WTC11 (cell line): Measurements from ENCODE around the gene GET4. TPM values are rescaled to one million over a fixed set of nuclear protein-coding genes. Genes with fewer than 3 reads are reported as not detected.

Experiments
- ATAC-seq: fragments of 200-7000 bp; cut with Tn5 transposase; 2 replicates; pipeline ENCODE4 v1.10.0; 2021; ENCODE audit warnings: mild to moderate bottlenecking, moderate library complexity
- CTCF ChIA-PET: fragments of 300-600 bp; sonication (Branson Sonifier 250); formaldehyde crosslinking; loops from one replicate; lab custom pipeline; 2021; ENCODE audit warnings: antibody characterized with exemption; lab: Charles Lee
- POLR2A ChIA-PET: fragments of 350-600 bp; sonication (Branson Sonifier 250); formaldehyde crosslinking; loops from one replicate; lab custom pipeline; 2021; ENCODE audit warnings: antibody characterized with exemption; lab: Charles Lee
- DNase-seq: peaks from one replicate; pipeline ENCODE4 v3.0.0; 2021; ENCODE audit warnings: low spot score
- H3K27ac Mint-ChIP-seq: 2 replicates; pipeline ENCODE4 v1.8.0; 2021; ENCODE audit warnings: mixed read lengths
- H3K27me3 Mint-ChIP-seq: 2 replicates; pipeline ENCODE4 v1.8.0; 2021; ENCODE audit warnings: low read depth, mild to moderate bottlenecking, moderate library complexity, mixed read lengths
- H3K36me3 Mint-ChIP-seq: 2 replicates; pipeline ENCODE4 v1.8.0; 2021; ENCODE audit warnings: mixed read lengths
- H3K4me1 Mint-ChIP-seq: 2 replicates; pipeline ENCODE4 v1.8.0; 2022; ENCODE audit warnings: mixed read lengths
- H3K4me3 Mint-ChIP-seq: 2 replicates; pipeline ENCODE4 v1.8.0; 2021; ENCODE audit warnings: mild to moderate bottlenecking, moderate library complexity, mixed read lengths
- H3K9me3 Mint-ChIP-seq: 2 replicates; pipeline ENCODE4 v1.8.0; 2021; ENCODE audit warnings: mixed read lengths
- ATF1 ChIP-seq: sonication (generic); formaldehyde crosslinking; IDR thresholded peaks from 2 replicates; pipeline ENCODE4 v1.8.1; 2023; ENCODE audit warnings: mild to moderate bottlenecking, moderate library complexity, missing genetic modification reagents
- CREB1 ChIP-seq: sonication (generic); formaldehyde crosslinking; IDR thresholded peaks from 2 replicates; pipeline ENCODE4 v1.8.0; 2023; ENCODE audit warnings: mild to moderate bottlenecking, missing genetic modification reagents
- GRHL2 ChIP-seq: fragments of 250-450 bp; sonication (Bioruptor Pico); IDR thresholded peaks from 2 replicates; pipeline ENCODE4 v1.8.0; 2022; ENCODE audit warnings: mild to moderate bottlenecking, moderate library complexity; ENCODE audit not compliant: insufficient replicate concordance, severe bottlenecking
- IRF2 ChIP-seq: sonication (generic); formaldehyde crosslinking; IDR thresholded peaks from 2 replicates; pipeline ENCODE4 v1.8.0; 2022; ENCODE audit warnings: low read depth, missing genetic modification reagents, borderline replicate concordance
- JUN ChIP-seq: sonication (generic); formaldehyde crosslinking; IDR thresholded peaks from 2 replicates; pipeline ENCODE4 v1.8.0; 2023; ENCODE audit warnings: mild to moderate bottlenecking, missing genetic modification reagents
- NFYB ChIP-seq: sonication (generic); formaldehyde crosslinking; conservative IDR thresholded peaks from 2 replicates; pipeline ENCODE4 v1.8.0; 2022; ENCODE audit warnings: low read depth, missing genetic modification reagents
- TCF7 ChIP-seq: sonication (generic); formaldehyde crosslinking; IDR thresholded peaks from 2 replicates; pipeline ENCODE4 v1.8.0; 2022; ENCODE audit warnings: mild to moderate bottlenecking, low read depth, missing genetic modification reagents, moderate library complexity
- TP53 ChIP-seq: sonication (generic); formaldehyde crosslinking; IDR thresholded peaks from 2 replicates; pipeline ENCODE4 v1.8.1; 2023; ENCODE audit warnings: mild to moderate bottlenecking, missing genetic modification reagents
- ZNF219 ChIP-seq: sonication (generic); formaldehyde crosslinking; IDR thresholded peaks from 2 replicates; pipeline ENCODE4 v1.8.0; 2023; ENCODE audit warnings: missing genetic modification reagents, mild to moderate bottlenecking, borderline replicate concordance
- ZNF232 ChIP-seq: sonication (generic); formaldehyde crosslinking; IDR thresholded peaks from 2 replicates; pipeline ENCODE4 v1.8.0; 2022; ENCODE audit warnings: mild to moderate bottlenecking, missing genetic modification reagents
- ZNF671 ChIP-seq: fragments of 250-450 bp; sonication (Bioruptor Pico); IDR thresholded peaks from 2 replicates; pipeline ENCODE4 v1.8.0; 2021; ENCODE audit warnings: mild to moderate bottlenecking
- total RNA-seq: library from RNA; stranded (reverse); gene quantifications from 3 replicates; pipeline ENCODE4 v1.2.3, GENCODE V29; 2021
- TF ChIP-seq, protein P1 (sequence below): sonication (generic); formaldehyde crosslinking; IDR thresholded peaks from 2 replicates; pipeline ENCODE4 v1.8.1; 2023; ENCODE audit warnings: mild to moderate bottlenecking, missing genetic modification reagents, moderate library complexity
- TF ChIP-seq, protein P2 (sequence below): fragments of 200-600 bp; IDR thresholded peaks from 2 replicates; pipeline ENCODE4 v1.8.0; 2022; ENCODE audit warnings: antibody characterized with exemption
- TF ChIP-seq, protein P3 (sequence below): fragments of 250-450 bp; sonication (Bioruptor Pico); IDR thresholded peaks from 2 replicates; pipeline ENCODE4 v1.9.0; 2021; ENCODE audit warnings: moderate library complexity, mild to moderate bottlenecking, inconsistent platforms, borderline replicate concordance
- TF ChIP-seq, protein P4 (sequence below): fragments of 250-450 bp; sonication (Bioruptor Pico); IDR thresholded peaks from 2 replicates; pipeline ENCODE4 v1.9.0; 2021; ENCODE audit warnings: mild to moderate bottlenecking, borderline replicate concordance
- TF ChIP-seq, protein P5 (sequence below): fragments of 250-450 bp; sonication (Bioruptor Pico); IDR thresholded peaks from 2 replicates; pipeline ENCODE4 v1.9.0; 2021; ENCODE audit warnings: mild to moderate bottlenecking
- TF ChIP-seq, protein P6 (sequence below): fragments of 250-450 bp; sonication (Bioruptor Pico); IDR thresholded peaks from 2 replicates; pipeline ENCODE4 v1.8.0; 2021; ENCODE audit warnings: mild to moderate bottlenecking
- TF ChIP-seq, protein P7 (sequence below): sonication (generic); formaldehyde crosslinking; IDR thresholded peaks from 2 replicates; pipeline ENCODE4 v1.8.1; 2022; ENCODE audit warnings: missing genetic modification reagents, borderline replicate concordance

GET4 gene
- total RNA-seq, 1 experiment from 2014 or later, result 73.0 TPM

DNA sequence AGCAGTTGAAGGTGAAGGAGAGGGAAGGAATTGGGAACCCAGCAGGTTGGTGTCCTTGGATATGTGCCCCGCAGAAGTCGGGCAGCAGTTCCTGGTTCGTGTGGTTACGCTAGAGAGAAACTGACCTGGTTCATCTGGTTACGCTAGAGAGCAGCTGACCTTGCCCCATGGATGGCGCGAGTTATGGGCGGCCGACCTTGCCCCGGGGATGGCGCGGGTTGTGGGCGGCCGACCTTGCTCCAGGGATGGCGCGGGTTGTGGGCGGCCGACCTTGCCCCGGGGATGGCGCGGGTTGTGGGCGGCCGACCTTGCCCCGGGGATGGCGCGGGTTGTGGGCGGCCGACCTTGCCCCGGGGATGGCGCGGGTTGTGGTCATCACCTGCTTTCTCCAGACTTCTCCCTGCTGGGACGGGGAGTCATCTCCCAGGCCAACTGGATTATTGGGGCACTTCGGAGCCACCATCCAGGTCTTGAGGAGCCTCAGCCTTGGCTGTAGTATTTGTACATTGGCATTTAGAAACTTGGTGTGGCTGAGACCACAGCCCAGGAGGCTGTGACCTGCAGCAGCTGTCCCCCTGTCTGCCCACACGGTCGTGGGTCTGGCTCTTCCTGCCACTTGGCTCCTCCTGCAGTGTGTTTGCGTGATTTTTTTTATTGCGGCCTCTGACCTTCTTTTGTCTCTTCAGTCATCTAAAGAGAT is 6.1 kb downstream of the GET4 start:
- DNase-seq (no peak), ATAC-seq (no peak)
- ChIA-PET CTCF (interaction anchor here (1.3 kb wide), 1 partner anchor 9 kb away, joined by 5 read pairs; no protein-coding TSS in a partner anchor), POLR2A (no interaction called here)
- peaks cover 7% of the 10 kb centered on the region for H3K36me3 Mint-ChIP-seq
- TF ChIP-seq, protein P1, sequence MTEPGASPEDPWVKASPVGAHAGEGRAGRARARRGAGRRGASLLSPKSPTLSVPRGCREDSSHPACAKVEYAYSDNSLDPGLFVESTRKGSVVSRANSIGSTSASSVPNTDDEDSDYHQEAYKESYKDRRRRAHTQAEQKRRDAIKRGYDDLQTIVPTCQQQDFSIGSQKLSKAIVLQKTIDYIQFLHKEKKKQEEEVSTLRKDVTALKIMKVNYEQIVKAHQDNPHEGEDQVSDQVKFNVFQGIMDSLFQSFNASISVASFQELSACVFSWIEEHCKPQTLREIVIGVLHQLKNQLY (CRISPR knock-in tag), result no peak
- no peak for TF ChIP-seq CREB1 (CRISPR knock-in tag)
- no peak for TF ChIP-seq IRF2 (CRISPR knock-in tag)
- no peak for TF ChIP-seq JUN (CRISPR knock-in tag)
- H3K4me1 Mint-ChIP-seq, result peaks cover 8% of the 10 kb centered on the region
- H3K4me3 Mint-ChIP-seq, result no peak overlapping the region
- H3K27me3 Mint-ChIP-seq, result no peaks in the 10 kb centered on the region
- no peaks in the 10 kb centered on the region for H3K9me3 Mint-ChIP-seq
- peak overlapping the region; percentile 78; the same call in 1 of the 2 replicates for H3K27ac Mint-ChIP-seq

DNA sequence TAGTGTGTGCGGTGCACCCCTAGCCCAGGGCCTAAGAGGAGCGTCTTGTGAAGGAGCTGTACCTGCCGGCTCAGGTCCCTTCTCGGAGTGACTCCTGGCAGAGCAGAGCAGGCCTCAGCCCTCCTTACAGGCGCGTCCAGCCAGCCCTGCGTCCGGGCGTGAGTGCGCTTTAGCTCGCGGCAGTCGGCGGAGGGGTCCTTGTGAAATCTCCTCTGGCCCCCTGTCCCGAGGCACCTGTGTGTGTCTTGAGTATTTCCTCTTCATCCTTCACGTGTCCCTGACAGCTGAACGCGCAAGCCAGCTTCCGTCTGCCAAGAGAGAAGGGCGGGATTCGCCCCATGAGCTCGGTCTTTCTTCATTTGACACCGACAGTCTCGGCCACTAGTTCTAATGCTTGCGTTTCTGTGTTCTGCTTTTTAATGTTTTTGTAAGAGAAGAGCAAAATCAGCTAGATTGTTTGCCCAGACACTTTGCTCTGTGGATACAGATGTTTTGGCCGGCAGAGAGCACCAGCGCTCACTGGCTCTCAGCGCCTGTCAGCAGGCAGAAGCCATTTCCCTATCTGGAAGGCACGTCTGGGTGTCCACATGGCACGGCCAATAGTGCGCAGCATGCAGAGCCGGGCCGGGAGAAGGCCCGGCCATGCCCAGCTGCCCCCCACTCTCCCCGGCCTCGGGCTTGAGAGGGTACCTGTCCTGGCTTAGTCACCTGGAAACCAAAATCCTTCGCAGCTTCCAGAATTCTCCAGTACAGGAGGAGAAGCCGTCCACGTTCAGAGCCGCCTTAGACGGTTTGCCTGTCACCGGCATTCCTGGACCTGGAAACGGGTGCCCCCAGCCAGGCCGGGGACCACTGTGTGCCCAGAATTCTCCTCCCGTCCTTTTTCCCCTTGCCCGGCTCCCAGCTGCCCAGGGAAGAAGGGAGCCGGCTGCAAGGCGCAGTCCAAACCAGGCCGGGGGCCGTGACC is 7.0 kb downstream of the GET4 start:
- no peaks in the 10 kb centered on the region for H3K9me3 Mint-ChIP-seq
- peaks cover 14% of the 10 kb centered on the region for H3K36me3 Mint-ChIP-seq
- ChIA-PET CTCF (interaction anchor here (1.3 kb wide), 1 partner anchor 10 kb away, joined by 5 read pairs; no protein-coding TSS in a partner anchor), POLR2A (no interaction called here)
- no peak overlapping the region for H3K4me3 Mint-ChIP-seq
- ATAC-seq (no peak), DNase-seq (no peak)
- peaks cover 4% of the 10 kb centered on the region for H3K4me1 Mint-ChIP-seq
- H3K27me3 Mint-ChIP-seq, result no peaks in the 10 kb centered on the region
- peak overlapping the region; percentile 78; the same call in 1 of the 2 replicates for H3K27ac Mint-ChIP-seq
- TF ChIP-seq TCF7 (CRISPR knock-in tag) (no peak), ZNF671 (CRISPR knock-in tag) (no peak), ZNF232 (CRISPR knock-in tag) (no peak), ZNF219 (CRISPR knock-in tag) (no peak), NFYB (CRISPR knock-in tag) (no peak), ATF1 (no peak), TP53 (CRISPR knock-in tag) (no peak), GRHL2 (CRISPR knock-in tag) (no peak)
- TF ChIP-seq, protein P2, sequence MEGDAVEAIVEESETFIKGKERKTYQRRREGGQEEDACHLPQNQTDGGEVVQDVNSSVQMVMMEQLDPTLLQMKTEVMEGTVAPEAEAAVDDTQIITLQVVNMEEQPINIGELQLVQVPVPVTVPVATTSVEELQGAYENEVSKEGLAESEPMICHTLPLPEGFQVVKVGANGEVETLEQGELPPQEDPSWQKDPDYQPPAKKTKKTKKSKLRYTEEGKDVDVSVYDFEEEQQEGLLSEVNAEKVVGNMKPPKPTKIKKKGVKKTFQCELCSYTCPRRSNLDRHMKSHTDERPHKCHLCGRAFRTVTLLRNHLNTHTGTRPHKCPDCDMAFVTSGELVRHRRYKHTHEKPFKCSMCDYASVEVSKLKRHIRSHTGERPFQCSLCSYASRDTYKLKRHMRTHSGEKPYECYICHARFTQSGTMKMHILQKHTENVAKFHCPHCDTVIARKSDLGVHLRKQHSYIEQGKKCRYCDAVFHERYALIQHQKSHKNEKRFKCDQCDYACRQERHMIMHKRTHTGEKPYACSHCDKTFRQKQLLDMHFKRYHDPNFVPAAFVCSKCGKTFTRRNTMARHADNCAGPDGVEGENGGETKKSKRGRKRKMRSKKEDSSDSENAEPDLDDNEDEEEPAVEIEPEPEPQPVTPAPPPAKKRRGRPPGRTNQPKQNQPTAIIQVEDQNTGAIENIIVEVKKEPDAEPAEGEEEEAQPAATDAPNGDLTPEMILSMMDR, result no peak
- TF ChIP-seq, protein P3, sequence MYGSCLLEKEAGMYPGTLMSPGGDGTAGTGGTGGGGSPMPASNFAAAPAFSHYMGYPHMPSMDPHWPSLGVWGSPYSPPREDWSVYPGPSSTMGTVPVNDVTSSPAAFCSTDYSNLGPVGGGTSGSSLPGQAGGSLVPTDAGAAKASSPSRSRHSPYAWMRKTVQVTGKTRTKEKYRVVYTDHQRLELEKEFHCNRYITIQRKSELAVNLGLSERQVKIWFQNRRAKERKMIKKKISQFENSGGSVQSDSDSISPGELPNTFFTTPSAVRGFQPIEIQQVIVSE (CRISPR knock-in tag), result no peak
- TF ChIP-seq, protein P4, sequence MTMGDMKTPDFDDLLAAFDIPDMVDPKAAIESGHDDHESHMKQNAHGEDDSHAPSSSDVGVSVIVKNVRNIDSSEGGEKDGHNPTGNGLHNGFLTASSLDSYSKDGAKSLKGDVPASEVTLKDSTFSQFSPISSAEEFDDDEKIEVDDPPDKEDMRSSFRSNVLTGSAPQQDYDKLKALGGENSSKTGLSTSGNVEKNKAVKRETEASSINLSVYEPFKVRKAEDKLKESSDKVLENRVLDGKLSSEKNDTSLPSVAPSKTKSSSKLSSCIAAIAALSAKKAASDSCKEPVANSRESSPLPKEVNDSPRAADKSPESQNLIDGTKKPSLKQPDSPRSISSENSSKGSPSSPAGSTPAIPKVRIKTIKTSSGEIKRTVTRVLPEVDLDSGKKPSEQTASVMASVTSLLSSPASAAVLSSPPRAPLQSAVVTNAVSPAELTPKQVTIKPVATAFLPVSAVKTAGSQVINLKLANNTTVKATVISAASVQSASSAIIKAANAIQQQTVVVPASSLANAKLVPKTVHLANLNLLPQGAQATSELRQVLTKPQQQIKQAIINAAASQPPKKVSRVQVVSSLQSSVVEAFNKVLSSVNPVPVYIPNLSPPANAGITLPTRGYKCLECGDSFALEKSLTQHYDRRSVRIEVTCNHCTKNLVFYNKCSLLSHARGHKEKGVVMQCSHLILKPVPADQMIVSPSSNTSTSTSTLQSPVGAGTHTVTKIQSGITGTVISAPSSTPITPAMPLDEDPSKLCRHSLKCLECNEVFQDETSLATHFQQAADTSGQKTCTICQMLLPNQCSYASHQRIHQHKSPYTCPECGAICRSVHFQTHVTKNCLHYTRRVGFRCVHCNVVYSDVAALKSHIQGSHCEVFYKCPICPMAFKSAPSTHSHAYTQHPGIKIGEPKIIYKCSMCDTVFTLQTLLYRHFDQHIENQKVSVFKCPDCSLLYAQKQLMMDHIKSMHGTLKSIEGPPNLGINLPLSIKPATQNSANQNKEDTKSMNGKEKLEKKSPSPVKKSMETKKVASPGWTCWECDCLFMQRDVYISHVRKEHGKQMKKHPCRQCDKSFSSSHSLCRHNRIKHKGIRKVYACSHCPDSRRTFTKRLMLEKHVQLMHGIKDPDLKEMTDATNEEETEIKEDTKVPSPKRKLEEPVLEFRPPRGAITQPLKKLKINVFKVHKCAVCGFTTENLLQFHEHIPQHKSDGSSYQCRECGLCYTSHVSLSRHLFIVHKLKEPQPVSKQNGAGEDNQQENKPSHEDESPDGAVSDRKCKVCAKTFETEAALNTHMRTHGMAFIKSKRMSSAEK (CRISPR knock-in tag), result no peak
- TF ChIP-seq, protein P5, sequence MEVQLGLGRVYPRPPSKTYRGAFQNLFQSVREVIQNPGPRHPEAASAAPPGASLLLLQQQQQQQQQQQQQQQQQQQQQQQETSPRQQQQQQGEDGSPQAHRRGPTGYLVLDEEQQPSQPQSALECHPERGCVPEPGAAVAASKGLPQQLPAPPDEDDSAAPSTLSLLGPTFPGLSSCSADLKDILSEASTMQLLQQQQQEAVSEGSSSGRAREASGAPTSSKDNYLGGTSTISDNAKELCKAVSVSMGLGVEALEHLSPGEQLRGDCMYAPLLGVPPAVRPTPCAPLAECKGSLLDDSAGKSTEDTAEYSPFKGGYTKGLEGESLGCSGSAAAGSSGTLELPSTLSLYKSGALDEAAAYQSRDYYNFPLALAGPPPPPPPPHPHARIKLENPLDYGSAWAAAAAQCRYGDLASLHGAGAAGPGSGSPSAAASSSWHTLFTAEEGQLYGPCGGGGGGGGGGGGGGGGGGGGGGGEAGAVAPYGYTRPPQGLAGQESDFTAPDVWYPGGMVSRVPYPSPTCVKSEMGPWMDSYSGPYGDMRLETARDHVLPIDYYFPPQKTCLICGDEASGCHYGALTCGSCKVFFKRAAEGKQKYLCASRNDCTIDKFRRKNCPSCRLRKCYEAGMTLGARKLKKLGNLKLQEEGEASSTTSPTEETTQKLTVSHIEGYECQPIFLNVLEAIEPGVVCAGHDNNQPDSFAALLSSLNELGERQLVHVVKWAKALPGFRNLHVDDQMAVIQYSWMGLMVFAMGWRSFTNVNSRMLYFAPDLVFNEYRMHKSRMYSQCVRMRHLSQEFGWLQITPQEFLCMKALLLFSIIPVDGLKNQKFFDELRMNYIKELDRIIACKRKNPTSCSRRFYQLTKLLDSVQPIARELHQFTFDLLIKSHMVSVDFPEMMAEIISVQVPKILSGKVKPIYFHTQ, result no peak
- TF ChIP-seq, protein P6, sequence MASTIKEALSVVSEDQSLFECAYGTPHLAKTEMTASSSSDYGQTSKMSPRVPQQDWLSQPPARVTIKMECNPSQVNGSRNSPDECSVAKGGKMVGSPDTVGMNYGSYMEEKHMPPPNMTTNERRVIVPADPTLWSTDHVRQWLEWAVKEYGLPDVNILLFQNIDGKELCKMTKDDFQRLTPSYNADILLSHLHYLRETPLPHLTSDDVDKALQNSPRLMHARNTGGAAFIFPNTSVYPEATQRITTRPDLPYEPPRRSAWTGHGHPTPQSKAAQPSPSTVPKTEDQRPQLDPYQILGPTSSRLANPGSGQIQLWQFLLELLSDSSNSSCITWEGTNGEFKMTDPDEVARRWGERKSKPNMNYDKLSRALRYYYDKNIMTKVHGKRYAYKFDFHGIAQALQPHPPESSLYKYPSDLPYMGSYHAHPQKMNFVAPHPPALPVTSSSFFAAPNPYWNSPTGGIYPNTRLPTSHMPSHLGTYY (CRISPR knock-in tag), result no peak
- TF ChIP-seq, protein P7, sequence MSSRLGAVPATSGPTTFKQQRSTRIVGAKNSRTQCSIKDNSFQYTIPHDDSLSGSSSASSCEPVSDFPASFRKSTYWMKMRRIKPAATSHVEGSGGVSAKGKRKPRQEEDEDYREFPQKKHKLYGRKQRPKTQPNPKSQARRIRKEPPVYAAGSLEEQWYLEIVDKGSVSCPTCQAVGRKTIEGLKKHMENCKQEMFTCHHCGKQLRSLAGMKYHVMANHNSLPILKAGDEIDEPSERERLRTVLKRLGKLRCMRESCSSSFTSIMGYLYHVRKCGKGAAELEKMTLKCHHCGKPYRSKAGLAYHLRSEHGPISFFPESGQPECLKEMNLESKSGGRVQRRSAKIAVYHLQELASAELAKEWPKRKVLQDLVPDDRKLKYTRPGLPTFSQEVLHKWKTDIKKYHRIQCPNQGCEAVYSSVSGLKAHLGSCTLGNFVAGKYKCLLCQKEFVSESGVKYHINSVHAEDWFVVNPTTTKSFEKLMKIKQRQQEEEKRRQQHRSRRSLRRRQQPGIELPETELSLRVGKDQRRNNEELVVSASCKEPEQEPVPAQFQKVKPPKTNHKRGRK (CRISPR knock-in tag), result no peak
